HL-60/S4 (cell line): Measurements from ENCODE around the gene SARS2.

Source experiments
- in situ Hi-C: fragments of 300-500 bp; cut with MboI; formaldehyde crosslinking; loops from 2 replicates; pipeline ENCODE4 v1.14.3; 2022; ENCODE audit warnings: low sequenced_read_pairs

Gene SARS2

DNA sequence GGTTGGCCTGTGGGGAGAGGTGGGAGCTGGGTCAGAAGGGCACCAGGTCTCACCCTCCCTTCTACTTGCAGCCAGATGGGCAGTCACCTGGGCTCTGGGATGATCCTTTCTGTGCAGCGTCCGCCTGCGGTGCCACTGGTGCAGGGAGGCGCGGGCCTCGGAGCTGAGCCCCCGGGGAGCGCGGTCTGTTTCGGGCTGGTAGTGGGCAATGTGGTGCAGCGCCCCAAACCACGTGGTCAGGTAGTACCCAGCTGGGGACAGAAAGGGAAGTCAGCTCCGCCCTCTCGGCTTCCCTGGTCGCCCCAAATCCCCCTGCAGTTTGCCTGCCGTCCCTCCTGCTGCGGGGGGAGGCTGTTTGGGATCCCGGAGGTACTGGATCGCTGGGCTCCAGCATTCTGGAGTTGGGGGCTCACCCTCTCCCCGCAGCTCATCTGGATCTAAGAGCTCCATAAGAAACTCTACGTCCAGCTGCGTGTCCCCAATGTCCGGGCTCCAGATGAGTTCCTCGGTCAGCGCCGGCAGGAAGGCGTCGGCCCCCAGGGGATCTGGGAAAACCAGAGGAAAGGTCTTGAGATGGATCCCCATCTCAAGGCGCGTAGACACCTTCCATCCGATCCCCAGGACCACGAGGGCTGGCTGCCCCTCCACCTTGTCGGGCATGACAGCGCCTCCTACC, 61.3 kb downstream of the SARS2 start:
- in situ Hi-C loops, result no loop called here

- in situ Hi-C loops, result no loop called here
Observed at GRCh38 chr19:38868551-38868950, 62.0 kb downstream of the SARS2 start.

DNA sequence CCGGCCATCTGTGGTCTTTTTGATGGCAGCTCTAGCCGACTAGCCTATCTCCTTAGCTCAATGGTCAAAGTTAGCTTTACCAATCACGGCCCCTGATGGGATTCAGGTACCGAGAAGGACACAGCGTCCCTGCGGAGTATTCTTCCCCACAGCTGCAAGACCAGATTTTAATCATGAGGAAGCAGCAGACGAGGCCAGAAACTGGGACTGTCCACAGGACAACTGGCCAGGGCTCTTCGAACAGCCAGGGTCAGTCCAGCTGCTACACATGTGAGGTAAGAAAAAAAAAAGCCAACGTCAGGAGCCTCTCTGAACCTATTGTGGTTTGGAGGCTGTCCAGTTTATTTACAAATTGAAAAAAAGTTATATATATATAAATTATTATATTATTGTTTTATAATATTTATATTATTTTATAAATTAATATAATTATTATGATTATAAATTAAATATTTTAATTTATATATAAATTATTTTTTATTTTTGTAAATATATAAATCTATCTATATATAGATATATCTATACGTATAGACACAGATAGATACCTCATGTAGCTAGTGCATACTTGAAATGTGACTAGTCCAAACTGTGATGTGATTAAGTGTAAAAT, 63.3 kb downstream of the SARS2 start:
- in situ Hi-C loops, result no loop called here
